Astrocyte (in vitro differentiated cells and primary cell): Measurements from ENCODE around the gene CNGA1. TPM values are rescaled to one million over a fixed set of nuclear protein-coding genes. Genes with fewer than 3 reads are reported as not detected.
A peak's percentile ranks its signal among the peaks of the same experiment; 100 is the strongest.
"Not testable (repeated sequence)": the region's sequence is repeated elsewhere in the genome, so short reads cannot be mapped to it uniquely, and the experiment has no call there.

Experiments used
- DNase-seq: peaks from one replicate; pipeline ENCODE4 v3.0.0-alpha.2; 2010; ENCODE audit warnings: low read depth
- FAIRE-seq: peaks from 2 replicates; lab custom pipeline; 2011; peaks lifted over from hg19 to GRCh38; lab: Jason Lieb, UNC
- H2AFZ ChIP-seq: 2 replicates; pipeline ENCODE4 v1.6.0; 2012; ENCODE audit warnings: low read depth, low read length, inconsistent platforms
- H3K27ac ChIP-seq: 2 replicates; pipeline ENCODE4 v1.5.1; 2011; ENCODE audit warnings: low read depth, low read length, inconsistent platforms
- H3K27me3 ChIP-seq: 2 replicates; pipeline ENCODE4 v1.6.0; 2011; ENCODE audit warnings: low read length, inconsistent platforms; ENCODE audit not compliant: insufficient read depth
- H3K36me3 ChIP-seq: 2 replicates; pipeline ENCODE4 v1.5.1; 2011; ENCODE audit warnings: low read length, inconsistent platforms; ENCODE audit not compliant: insufficient read depth
- H3K4me1 ChIP-seq: 2 replicates; pipeline ENCODE4 v1.5.1; 2011; ENCODE audit warnings: low read length, inconsistent platforms; ENCODE audit not compliant: insufficient read depth
- H3K4me2 ChIP-seq: 2 replicates; pipeline ENCODE4 v1.6.0; 2012; ENCODE audit warnings: low read length, inconsistent platforms
- H3K4me3 ChIP-seq: 2 replicates; pipeline ENCODE4 v1.5.1; 2011; ENCODE audit warnings: low read depth, mild to moderate bottlenecking, low read length, inconsistent platforms; ENCODE audit not compliant: insufficient read depth
- H3K79me2 ChIP-seq: 2 replicates; pipeline ENCODE4 v1.6.0; 2012; ENCODE audit warnings: mild to moderate bottlenecking, low read length, inconsistent platforms; ENCODE audit not compliant: insufficient read depth
- H3K9ac ChIP-seq: 2 replicates; pipeline ENCODE4 v1.6.0; 2012; ENCODE audit warnings: mild to moderate bottlenecking, low read length, inconsistent platforms
- H3K9me3 ChIP-seq: 2 replicates; pipeline ENCODE4 v1.5.1; 2012; ENCODE audit warnings: low read depth, mild to moderate bottlenecking, low read length, inconsistent platforms; ENCODE audit not compliant: insufficient read depth
- H4K20me1 ChIP-seq: 2 replicates; pipeline ENCODE4 v1.6.0; 2012; ENCODE audit warnings: low read length, inconsistent platforms; ENCODE audit not compliant: insufficient read depth
- H3K27ac Mint-ChIP-seq: one replicate; pipeline ENCODE4 v1.8.0; 2021; ENCODE audit warnings: mild to moderate bottlenecking, mixed read lengths; ENCODE audit not compliant: unreplicated experiment
- H3K27me3 Mint-ChIP-seq: one replicate; pipeline ENCODE4 v1.8.0; 2021; ENCODE audit warnings: low read depth, mixed read lengths; ENCODE audit not compliant: unreplicated experiment
- H3K36me3 Mint-ChIP-seq: one replicate; pipeline ENCODE4 v1.8.0; 2021; ENCODE audit warnings: low read depth, mixed read lengths; ENCODE audit not compliant: unreplicated experiment
- H3K4me1 Mint-ChIP-seq: one replicate; pipeline ENCODE4 v1.8.0; 2021; ENCODE audit warnings: low read depth, mixed read lengths; ENCODE audit not compliant: unreplicated experiment
- H3K4me3 Mint-ChIP-seq: one replicate; pipeline ENCODE4 v1.8.0; 2021; ENCODE audit warnings: mild to moderate bottlenecking, moderate library complexity, mixed read lengths; ENCODE audit not compliant: unreplicated experiment
- H3K9me3 Mint-ChIP-seq: one replicate; pipeline ENCODE4 v1.8.0; 2021; ENCODE audit warnings: mild to moderate bottlenecking, mixed read lengths; ENCODE audit not compliant: unreplicated experiment
- EZH2 ChIP-seq: IDR thresholded peaks from 2 replicates; pipeline ENCODE4 v1.6.1; 2012; ENCODE audit warnings: mild to moderate bottlenecking, low read length, inconsistent platforms; ENCODE audit not compliant: insufficient read depth
- total RNA-seq: library from RNA; stranded (reverse); gene quantifications from 2 replicates; pipeline ENCODE4 v1.2.1, GENCODE V29; 2021
- TF ChIP-seq, protein P1 (sequence below): IDR thresholded peaks from 2 replicates; pipeline ENCODE4 v1.5.1; 2011; ENCODE audit warnings: low read depth, mild to moderate bottlenecking, inconsistent platforms, low read length, moderate library complexity; ENCODE audit not compliant: insufficient read depth

The CNGA1 gene
- total RNA-seq, 1 donor from 2014 or later, result not detected

GRCh38 chr4:47929682-47930201 lies 86.7 kb downstream of the CNGA1 start:
- Histone ChIP-seq H3K4me2 (no peak overlapping the region), H4K20me1 (no peaks in the 10 kb centered on the region), H3K27ac (no peak overlapping the region), H2AFZ (no peak overlapping the region), H3K36me3 (no peaks in the 10 kb centered on the region), H3K79me2 (no peaks in the 10 kb centered on the region), H3K27me3 (no peaks in the 10 kb centered on the region), H3K4me1 (peaks cover 9% of the 10 kb centered on the region), H3K9me3 (no peaks in the 10 kb centered on the region), H3K4me3 (no peak overlapping the region), H3K9ac (no peak overlapping the region)
- Mint-ChIP-seq H3K36me3 (no peaks in the 10 kb centered on the region), H3K4me3 (no peak overlapping the region), H3K27ac (no peak overlapping the region), H3K4me1 (peaks cover 10% of the 10 kb centered on the region), H3K9me3 (no peaks in the 10 kb centered on the region), H3K27me3 (no peaks in the 10 kb centered on the region)
- no peak for FAIRE-seq
- no peak for DNase-seq
- no peak for TF ChIP-seq EZH2
- TF ChIP-seq, protein P1, sequence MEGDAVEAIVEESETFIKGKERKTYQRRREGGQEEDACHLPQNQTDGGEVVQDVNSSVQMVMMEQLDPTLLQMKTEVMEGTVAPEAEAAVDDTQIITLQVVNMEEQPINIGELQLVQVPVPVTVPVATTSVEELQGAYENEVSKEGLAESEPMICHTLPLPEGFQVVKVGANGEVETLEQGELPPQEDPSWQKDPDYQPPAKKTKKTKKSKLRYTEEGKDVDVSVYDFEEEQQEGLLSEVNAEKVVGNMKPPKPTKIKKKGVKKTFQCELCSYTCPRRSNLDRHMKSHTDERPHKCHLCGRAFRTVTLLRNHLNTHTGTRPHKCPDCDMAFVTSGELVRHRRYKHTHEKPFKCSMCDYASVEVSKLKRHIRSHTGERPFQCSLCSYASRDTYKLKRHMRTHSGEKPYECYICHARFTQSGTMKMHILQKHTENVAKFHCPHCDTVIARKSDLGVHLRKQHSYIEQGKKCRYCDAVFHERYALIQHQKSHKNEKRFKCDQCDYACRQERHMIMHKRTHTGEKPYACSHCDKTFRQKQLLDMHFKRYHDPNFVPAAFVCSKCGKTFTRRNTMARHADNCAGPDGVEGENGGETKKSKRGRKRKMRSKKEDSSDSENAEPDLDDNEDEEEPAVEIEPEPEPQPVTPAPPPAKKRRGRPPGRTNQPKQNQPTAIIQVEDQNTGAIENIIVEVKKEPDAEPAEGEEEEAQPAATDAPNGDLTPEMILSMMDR, result no peak

DNA sequence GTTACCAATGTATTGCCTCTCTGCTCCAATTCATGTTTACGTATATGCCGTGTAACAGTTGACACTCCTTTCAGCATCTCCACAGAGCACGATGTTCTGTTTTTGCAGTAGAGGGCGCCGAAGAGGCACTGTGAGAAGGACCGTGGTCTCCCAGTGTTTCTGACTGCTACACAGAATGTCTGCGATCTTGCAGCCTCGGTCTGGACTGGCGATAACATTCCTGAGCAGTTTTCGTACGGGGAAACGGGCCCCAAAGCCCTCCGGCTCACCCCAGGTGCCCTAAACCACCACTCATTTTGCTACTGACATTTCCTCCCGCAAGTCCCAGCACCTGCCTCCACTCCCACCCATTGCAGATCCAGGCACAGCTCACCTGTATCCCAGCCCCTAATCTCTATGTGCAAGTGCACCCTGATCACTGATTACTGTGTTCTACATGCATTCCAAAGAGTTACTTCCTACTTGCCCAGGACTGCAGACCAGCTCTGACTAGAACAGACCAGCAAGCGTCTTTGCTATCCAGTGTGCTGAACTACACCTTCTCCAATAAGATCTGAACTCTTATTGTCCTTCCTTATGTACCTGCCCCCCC lies 89.7 kb downstream of the CNGA1 start:
- Histone ChIP-seq H3K4me3 (no peak overlapping the region), H2AFZ (peak overlapping the region; percentile 46)
- peak overlapping the region; percentile 79 for H3K27ac Mint-ChIP-seq

DNA sequence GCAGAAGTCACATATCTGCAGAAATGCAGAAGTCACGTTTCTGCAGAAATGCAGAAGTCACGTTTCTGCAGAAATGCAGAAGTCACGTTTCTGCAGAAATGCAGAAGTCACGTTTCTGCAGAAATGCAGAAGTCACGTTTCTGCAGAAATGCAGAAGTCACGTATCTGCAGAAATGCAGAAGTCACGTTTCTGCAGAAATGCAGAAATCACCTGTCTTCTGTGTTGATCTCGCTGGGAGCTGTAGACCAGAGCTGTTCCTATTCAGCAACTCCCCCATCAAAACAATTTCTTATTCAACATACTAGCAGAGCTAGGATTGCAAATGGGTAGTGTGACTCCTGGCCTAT lies 93.2 kb downstream of the CNGA1 start:
- not testable (repeated sequence) for H3K27me3 ChIP-seq, H3K36me3 ChIP-seq, H3K9ac ChIP-seq, H3K4me2 ChIP-seq, H3K36me3 Mint-ChIP-seq, H3K79me2 ChIP-seq, FAIRE-seq, H3K9me3 ChIP-seq, H3K9me3 Mint-ChIP-seq, H2AFZ ChIP-seq, H3K27ac Mint-ChIP-seq, H3K27me3 Mint-ChIP-seq, H3K4me3 ChIP-seq, H4K20me1 ChIP-seq, H3K4me1 ChIP-seq, DNase-seq, H3K4me1 Mint-ChIP-seq, H3K4me3 Mint-ChIP-seq, H3K27ac ChIP-seq

More for the DNA sequence above, 89.7 kb downstream of the CNGA1 start:
- Histone ChIP-seq H4K20me1 (no peaks in the 10 kb centered on the region), H3K79me2 (no peaks in the 10 kb centered on the region), H3K27ac (no peak overlapping the region), H3K4me1 (peaks cover 9% of the 10 kb centered on the region), H3K4me2 (peak overlapping the region; percentile 74), H3K9me3 (no peaks in the 10 kb centered on the region), H3K27me3 (no peaks in the 10 kb centered on the region), H3K9ac (no peak overlapping the region), H3K36me3 (no peaks in the 10 kb centered on the region)
- no peak for FAIRE-seq
- Mint-ChIP-seq H3K4me1 (peaks cover 10% of the 10 kb centered on the region), H3K4me3 (peak overlapping the region; percentile 28), H3K27me3 (no peaks in the 10 kb centered on the region), H3K36me3 (no peaks in the 10 kb centered on the region), H3K9me3 (no peaks in the 10 kb centered on the region)
- TF ChIP-seq, protein P1, result peak; percentile 69
- TF ChIP-seq EZH2, result no peak
- peak; percentile 32 for DNase-seq

DNA sequence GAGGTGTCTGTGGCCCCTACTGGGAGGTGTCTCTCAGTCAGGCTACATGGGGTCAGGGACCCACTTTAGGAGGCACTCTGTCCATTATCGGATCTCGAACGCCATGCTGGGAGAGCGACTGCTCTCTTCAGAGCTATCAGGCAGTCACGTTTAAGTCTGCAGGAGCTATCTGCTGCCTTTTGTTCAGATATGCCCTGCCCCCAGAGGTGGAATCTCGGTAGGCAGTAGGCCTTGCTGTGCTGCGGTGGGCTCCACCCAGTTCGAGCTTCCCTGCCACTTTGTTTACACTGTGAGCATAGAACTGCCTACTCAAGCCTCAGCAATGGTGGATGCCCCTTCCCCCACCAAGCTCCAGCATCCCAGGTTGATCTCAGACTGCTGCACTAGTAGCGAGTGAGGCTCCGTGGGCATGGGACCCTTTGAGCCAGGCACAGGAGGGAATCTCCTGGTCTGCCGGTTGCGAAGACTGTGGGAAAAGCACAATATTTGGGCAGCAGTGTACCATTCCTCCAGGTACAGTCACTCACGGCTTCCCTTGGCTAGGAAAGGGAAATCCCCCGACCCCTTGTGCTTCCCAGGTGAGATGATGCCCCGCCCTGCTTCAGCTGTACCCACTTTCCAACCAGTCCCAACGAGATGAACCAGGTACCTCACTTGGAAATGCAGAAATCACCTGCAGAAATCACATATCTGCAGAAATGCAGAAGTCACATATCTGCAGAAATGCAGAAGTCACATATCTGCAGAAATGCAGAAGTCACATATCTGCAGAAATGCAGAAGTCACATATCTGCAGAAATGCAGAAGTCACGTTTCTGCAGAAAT lies 93.8 kb downstream of the CNGA1 start:
- not testable (repeated sequence) for DNase-seq, H3K4me3 Mint-ChIP-seq, H3K36me3 Mint-ChIP-seq, H3K4me1 Mint-ChIP-seq, H3K36me3 ChIP-seq, H3K4me1 ChIP-seq, H3K27me3 Mint-ChIP-seq, FAIRE-seq, H2AFZ ChIP-seq, H3K9me3 Mint-ChIP-seq, H3K27ac ChIP-seq, H3K4me3 ChIP-seq, H3K27ac Mint-ChIP-seq, H4K20me1 ChIP-seq, H3K9ac ChIP-seq, H3K79me2 ChIP-seq, H3K4me2 ChIP-seq, H3K27me3 ChIP-seq, H3K9me3 ChIP-seq
